Retinal pigment epithelial cell (primary cell): ENCODE measurements around the gene SIRT5.

ENCODE experiments used
- DNase-seq: peaks from one replicate; pipeline ENCODE4 v3.0.0-alpha.2; 2010; ENCODE audit warnings: low read depth
- H3K4me3 ChIP-seq: 2 replicates; pipeline ENCODE4 v1.5.1; 2011; ENCODE audit warnings: mild to moderate bottlenecking, low read length, control low read depth, moderate library complexity
- CTCF ChIP-seq: conservative IDR thresholded peaks from 2 replicates; pipeline ENCODE4 v1.5.1; 2011; ENCODE audit warnings: low read depth, low read length, control low read depth, inconsistent platforms

The SIRT5 gene

GRCh38 chr6:13573669-13574110 lies 711 bp upstream of the SIRT5 start:
- H3K4me3 ChIP-seq: peak overlapping the region; percentile 78
- no peak for DNase-seq
- no peak for TF ChIP-seq CTCF

- TF ChIP-seq CTCF: peak; percentile 51
- H3K4me3 ChIP-seq: peak overlapping the region; percentile 78
Measured at GRCh38 chr6:13574149-13574570, 241 bp upstream of the SIRT5 start.

GRCh38 chr6:13575377-13575775 lies 975 bp downstream of the SIRT5 start:
- no peak for DNase-seq

More at GRCh38 chr6:13574149-13574570, 241 bp upstream of the SIRT5 start:
- peak; percentile 73 for DNase-seq

GRCh38 chr6:13576017-13576416 lies 1.6 kb downstream of the SIRT5 start:
- no peak for DNase-seq
- no peak for TF ChIP-seq CTCF
- no peak overlapping the region for H3K4me3 ChIP-seq

More at GRCh38 chr6:13575377-13575775, 975 bp downstream of the SIRT5 start:
- peak; percentile 79 for TF ChIP-seq CTCF
- H3K4me3 ChIP-seq: peak overlapping the region; percentile 78

GRCh38 chr6:13577926-13578325 lies 3.5 kb downstream of the SIRT5 start:
- H3K4me3 ChIP-seq: no peak overlapping the region
- DNase-seq: no peak
- TF ChIP-seq CTCF: no peak

- no peak for TF ChIP-seq CTCF
- DNase-seq: no peak
- H3K4me3 ChIP-seq: no peak overlapping the region
Measured at GRCh38 chr6:13579911-13580310, 5.5 kb downstream of the SIRT5 start.

GRCh38 chr6:13581700-13582229 lies 7.4 kb downstream of the SIRT5 start:
- no peak for DNase-seq
- no peak overlapping the region for H3K4me3 ChIP-seq
- no peak for TF ChIP-seq CTCF
